HG03432 (cell line): ENCODE data around the gene PRR9.
"Not testable (repeated sequence)": the region's sequence is repeated elsewhere in the genome, so short reads cannot be mapped to it uniquely, and the experiment has no call there.

ENCODE experiments used
- ATAC-seq: cut with Tn5 transposase; IDR thresholded peaks from one replicate; pipeline ENCODE4 v1.9.1; 2021; ENCODE audit warnings: mild to moderate bottlenecking, moderate library complexity; ENCODE audit not compliant: unreplicated experiment

Gene PRR9, protein sequence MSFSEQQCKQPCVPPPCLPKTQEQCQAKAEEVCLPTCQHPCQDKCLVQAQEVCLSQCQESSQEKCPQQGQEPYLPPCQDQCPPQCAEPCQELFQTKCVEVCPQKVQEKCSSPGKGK

GRCh38 chr1:153217212-153217611 is at the start of gene PRR9:
TSS of gene PRR9 (plus strand) at chr1:153217584. CDS start at chr1:153218145, 561 bp downstream.
- ATAC-seq, result no peak

- no peak for ATAC-seq
Observed at GRCh38 chr1:153168686-153169085, 48.7 kb upstream of the PRR9 start.

GRCh38 chr1:153174624-153175023 is 42.8 kb upstream of the PRR9 start:
- ATAC-seq, result no peak

GRCh38 chr1:153178922-153179321 is 38.5 kb upstream of the PRR9 start:
- ATAC-seq, result no peak

- no peak for ATAC-seq
Observed at GRCh38 chr1:153180556-153180955, 36.8 kb upstream of the PRR9 start.

- not testable (repeated sequence) for ATAC-seq
Observed at GRCh38 chr1:153188301-153188700, 29.1 kb upstream of the PRR9 start.

GRCh38 chr1:153190373-153190772 is 27.0 kb upstream of the PRR9 start:
- ATAC-seq, result no peak

DNA sequence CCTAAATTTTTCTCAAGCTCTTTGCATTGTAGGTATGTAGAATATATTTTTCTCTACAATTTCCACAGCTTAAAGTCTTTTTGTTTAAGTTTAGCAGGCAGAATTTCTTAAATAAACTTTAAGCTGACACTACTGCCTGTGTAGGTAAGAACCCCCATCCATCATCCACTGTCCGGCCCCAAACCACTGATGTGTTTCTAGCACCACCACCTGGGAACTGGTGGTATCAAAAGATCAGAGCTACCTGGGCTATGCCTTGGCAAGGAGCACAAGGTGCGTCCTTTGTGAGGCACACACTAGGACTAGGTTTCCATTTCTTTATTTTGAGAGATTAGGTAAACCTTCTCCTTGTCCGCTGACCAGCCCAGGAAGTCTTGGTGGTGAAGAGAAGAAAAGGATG is 24.7 kb upstream of the PRR9 start:
- ATAC-seq, result no peak

DNA sequence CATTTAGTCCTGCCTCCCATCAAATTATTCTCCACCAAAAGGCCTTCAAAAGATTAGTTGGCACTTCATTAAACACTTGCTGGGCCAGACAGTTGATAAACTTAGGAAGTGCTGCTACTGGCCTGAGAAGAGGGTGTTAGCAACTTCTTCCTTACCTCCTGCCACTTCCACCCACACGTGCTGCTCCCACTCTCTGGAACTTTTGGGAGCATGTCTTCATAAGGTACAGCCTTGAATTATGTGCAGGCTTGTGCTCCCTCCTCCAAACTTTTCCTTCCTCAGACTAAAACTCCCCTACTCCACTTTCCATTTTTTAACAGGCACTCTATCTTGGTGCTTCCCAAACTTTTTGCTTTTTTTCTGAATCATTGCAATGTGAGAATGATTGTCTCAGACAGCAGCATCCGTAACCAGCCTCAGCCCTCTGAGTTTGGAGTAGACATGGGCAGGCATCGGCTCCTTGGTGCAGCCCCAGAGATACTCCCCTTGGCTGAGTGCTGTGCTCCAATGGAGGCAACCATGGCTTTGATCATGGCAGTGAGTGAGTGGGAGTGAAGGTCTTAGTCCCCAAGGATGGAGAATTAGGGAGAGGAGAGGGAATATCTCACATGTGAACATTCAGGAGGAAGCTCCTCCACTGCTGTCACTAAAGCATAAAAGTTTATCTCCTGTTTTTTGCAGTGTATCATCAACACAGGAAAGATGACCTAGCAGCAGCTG is 22.9 kb upstream of the PRR9 start:
- ATAC-seq, result no peak

- no peak for ATAC-seq
Observed at GRCh38 chr1:153195216-153195615, 22.2 kb upstream of the PRR9 start.

DNA sequence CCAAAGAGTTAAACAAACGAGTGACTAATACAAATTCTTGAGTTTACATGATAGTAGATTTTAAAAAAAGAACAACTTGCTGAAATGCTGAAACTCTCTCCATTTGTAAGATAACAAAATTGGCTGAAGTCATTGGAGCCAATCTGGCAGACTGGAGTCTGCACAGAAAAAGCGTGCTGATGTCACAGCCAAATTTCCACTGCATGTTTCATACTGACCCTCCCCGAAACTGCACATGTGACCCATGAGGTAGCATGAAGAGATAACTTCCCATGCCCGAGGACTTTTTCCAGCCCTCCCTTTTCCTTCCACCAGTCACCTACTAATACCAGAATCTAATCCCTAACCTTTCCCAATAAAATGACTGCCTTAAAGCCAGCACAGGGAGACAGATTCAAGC is 15.4 kb upstream of the PRR9 start:
- ATAC-seq, result no peak

DNA sequence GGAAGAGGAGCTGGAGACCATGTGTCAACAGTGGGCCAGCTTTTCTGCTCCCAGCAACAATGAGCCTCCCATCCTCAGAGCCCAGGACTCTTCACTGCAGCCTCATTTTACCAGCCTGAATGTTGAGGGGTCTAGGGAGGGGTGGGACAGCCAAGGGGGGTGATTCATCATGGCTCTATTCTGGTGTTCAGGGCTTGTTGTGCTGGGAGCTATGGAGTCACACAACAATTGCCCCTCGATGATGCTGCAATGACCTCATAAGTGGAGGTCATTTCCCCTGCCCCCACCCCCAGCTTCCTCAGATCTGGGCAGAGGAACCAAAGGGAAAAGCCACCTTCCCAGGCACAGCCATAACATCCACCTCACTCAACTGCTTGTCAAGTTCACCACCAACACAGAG is 14.3 kb upstream of the PRR9 start, which contains the start of gene LELP1:
Gene LELP1, plus strand, starts transcription at position 301 of the 400 bp plus-strand sequence. CDS start 1,278 bp downstream, outside the sequence.
- no peak for ATAC-seq

GRCh38 chr1:153206631-153207030 is 10.8 kb upstream of the PRR9 start:
- ATAC-seq, result no peak

- ATAC-seq, result no peak
Observed at GRCh38 chr1:153210206-153210605, 7.2 kb upstream of the PRR9 start.

GRCh38 chr1:153212201-153212600 is 5.2 kb upstream of the PRR9 start:
- no peak for ATAC-seq

- no peak for ATAC-seq
Observed at GRCh38 chr1:153213519-153213918, 3.9 kb upstream of the PRR9 start.

DNA sequence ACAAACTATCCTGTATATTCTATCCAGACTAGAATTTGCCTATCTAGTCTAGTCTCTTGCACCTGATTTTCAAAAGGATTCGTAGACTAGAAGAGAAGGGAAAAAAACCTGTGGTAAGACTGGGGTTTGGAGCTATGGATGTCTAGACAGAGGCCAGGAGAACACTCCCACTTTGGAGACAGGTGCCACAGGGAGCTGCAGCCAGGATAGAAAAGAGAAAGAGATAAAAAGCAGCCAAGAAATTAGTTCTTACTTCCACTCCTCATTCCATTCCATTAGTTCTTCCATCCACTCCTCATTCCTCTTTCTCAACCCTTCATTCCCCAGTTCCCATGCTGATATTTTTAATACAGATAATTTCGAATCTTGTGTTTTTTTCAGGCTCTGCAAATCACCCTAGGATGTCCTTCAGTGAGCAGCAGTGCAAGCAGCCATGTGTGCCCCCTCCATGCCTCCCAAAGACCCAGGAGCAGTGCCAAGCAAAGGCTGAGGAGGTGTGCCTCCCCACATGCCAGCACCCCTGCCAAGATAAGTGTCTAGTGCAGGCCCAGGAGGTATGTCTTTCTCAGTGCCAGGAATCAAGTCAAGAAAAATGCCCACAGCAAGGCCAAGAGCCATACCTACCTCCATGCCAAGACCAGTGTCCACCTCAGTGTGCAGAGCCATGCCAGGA is 496 bp downstream of the PRR9 start:
- no peak for ATAC-seq

GRCh38 chr1:153220606-153221303 is 3.4 kb downstream of the PRR9 start:
- no peak for ATAC-seq

DNA sequence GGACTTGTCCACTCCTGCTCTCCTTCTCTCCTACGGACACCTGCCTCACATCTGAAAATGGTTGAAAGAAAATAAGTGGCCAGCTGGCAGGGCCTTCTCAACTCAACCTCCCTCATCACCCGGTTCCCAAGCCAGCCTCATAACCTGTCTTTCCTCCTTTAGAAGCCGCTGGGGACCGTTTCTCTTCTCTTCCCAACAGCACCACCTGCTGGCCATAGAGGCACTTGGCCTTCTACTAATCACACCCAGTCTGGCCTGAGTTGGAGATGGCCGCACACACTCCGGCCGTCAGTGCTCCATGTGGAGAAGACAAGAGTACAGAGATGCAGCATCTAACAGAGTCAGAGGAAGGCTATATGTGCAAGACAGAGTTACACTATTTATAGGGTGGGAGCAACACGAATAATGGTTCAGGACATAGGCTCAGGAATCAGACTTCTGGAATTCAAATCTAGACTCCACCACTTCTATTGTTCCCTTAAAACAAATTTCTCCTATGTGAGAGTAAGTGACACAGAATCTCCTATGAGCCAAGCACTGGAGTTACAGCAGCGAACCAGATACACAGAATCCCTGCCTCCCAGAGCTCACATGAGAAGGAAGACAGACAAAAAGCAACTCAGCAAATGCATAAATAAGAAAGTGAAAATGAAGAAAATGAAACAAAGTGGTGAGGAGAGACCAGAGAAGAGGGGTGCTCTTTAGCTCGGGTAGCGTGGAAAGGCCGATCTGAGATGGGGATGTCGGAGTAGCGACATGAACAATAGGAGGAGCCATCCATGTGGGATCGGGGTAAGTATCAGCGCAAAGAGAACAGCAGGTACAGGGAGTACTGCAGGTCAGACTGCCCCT is 5.9 kb downstream of the PRR9 start:
- ATAC-seq, result peak; percentile 80

DNA sequence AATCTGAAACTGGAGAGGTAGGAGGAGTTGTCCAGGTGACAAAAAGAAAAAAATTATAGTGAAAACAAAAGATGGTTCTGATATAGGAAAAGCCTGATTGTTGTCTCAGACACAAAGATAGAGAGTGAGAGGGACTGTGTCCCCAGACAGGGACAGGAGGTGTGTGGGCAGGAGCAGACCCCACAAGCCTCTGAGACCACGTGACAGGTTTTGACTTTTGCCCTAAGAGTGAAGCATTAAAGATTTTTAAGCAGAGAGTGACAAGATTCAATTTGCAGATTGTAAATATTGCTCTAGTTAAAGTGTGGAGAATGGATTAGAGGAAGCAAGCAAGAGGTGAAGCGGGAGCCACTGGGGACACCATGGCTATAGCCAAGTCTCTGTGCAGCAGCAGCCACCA is 10.4 kb downstream of the PRR9 start:
- ATAC-seq, result no peak

DNA sequence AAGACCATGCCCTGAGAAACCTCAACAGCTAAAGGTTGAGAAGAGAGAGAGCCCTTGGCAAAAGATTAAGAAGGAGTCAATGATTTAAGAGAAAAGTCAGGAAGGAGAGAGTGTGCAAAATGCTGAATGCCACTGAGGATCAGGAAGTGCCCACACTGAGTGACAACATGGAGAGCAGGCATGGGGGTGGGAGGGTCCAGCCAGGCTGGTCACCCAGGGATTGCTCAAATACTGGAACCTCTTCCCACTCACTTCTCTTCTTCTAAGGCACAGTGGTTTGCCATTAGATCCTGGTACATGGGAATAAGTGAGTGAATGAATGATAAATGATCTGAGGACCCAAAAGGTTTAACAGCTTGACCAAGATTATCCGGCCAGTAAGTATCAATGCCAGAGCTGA is 11.1 kb downstream of the PRR9 start:
- no peak for ATAC-seq
